Erythroblast (primary cell): Measurements from ENCODE around the gene TSPYL4.

Source experiments
- GATA1 ChIP-seq: IDR thresholded peaks from 2 replicates; pipeline ENCODE4 v1.6.1; 2011; ENCODE audit warnings: low read depth, mild to moderate bottlenecking, control low read depth, low read length, moderate library complexity
- POLR2A ChIP-seq: IDR thresholded peaks from 2 replicates; pipeline ENCODE4 v1.6.1; 2011; ENCODE audit warnings: mild to moderate bottlenecking, low read length

DNA sequence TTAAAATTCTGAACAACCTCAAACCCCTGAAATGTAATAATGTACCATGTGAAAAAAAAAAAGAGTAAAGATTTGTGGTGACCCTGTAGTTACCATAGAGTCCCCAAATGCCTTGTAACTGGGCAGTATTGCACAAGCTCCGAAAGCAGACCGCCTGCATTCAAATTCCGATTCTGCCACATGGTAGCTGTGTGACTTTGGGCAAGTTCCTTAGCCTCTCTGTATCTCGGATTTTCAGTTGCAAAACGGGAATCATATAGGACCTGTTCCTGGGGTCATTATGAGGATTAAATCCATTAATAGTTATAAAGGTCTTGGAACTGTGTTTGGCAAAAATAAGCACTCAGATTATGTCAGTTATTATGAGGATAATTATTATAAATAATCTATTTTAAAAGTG, 43.6 kb downstream of the TSPYL4 start:
- TF ChIP-seq POLR2A (no peak), GATA1 (no peak)
